ENCODE data around the gene FER1L5.
A peak's percentile ranks its signal among the peaks of the same experiment; 100 is the strongest.

FER1L5 gene

GRCh38 chr2:96683972-96684820, 41.6 kb downstream of the FER1L5 start:
- no peak for DNase-seq

- DNase-seq, result no peak
Observed at GRCh38 chr2:96684883-96685576, 42.5 kb downstream of the FER1L5 start.

GRCh38 chr2:96685577-96686459, 43.3 kb downstream of the FER1L5 start:
- peak; percentile 17 for DNase-seq

GRCh38 chr2:96687266-96687665, 44.7 kb downstream of the FER1L5 start:
- DNase-seq, result no peak

GRCh38 chr2:96687711-96688640, 45.4 kb downstream of the FER1L5 start:
- no peak for DNase-seq

- DNase-seq, result no peak
Observed at GRCh38 chr2:96688649-96689430, 46.3 kb downstream of the FER1L5 start.

GRCh38 chr2:96689431-96689991, 46.9 kb downstream of the FER1L5 start:
- no peak for DNase-seq

- DNase-seq, result no peak
Observed at GRCh38 chr2:96690306-96691021, 47.9 kb downstream of the FER1L5 start.

- no peak for DNase-seq
Observed at GRCh38 chr2:96691022-96691612, 48.6 kb downstream of the FER1L5 start.

GRCh38 chr2:96692094-96692971, 49.8 kb downstream of the FER1L5 start:
- DNase-seq, result no peak

- DNase-seq, result no peak
Observed at GRCh38 chr2:96693286-96694200, 51.0 kb downstream of the FER1L5 start.

GRCh38 chr2:96694279-96694678, 51.7 kb downstream of the FER1L5 start:
- no peak for DNase-seq

- no peak for DNase-seq
Observed at GRCh38 chr2:96694816-96695455, 52.4 kb downstream of the FER1L5 start.

GRCh38 chr2:96695602-96696001, 53.0 kb downstream of the FER1L5 start:
- no peak for DNase-seq

- no peak for DNase-seq
Observed at GRCh38 chr2:96697476-96697875, 54.9 kb downstream of the FER1L5 start.

GRCh38 chr2:96698221-96698861, 55.8 kb downstream of the FER1L5 start:
- no peak for DNase-seq

- DNase-seq, result no peak
Observed at GRCh38 chr2:96699021-96699420, 56.5 kb downstream of the FER1L5 start.

All from fibroblast of upper back skin (primary cell).